WTC11 (cell line): ENCODE measurements around the gene DYSF.

Experiments used
- MYBL2 ChIP-seq: sonication (generic); formaldehyde crosslinking; IDR thresholded peaks from 2 replicates; pipeline ENCODE4 v1.8.1; 2023; ENCODE audit warnings: mild to moderate bottlenecking, moderate library complexity, missing genetic modification reagents
- NFYB ChIP-seq: sonication (generic); formaldehyde crosslinking; conservative IDR thresholded peaks from 2 replicates; pipeline ENCODE4 v1.8.0; 2022; ENCODE audit warnings: low read depth, missing genetic modification reagents
- SP1 ChIP-seq: sonication (generic); formaldehyde crosslinking; conservative IDR thresholded peaks from 2 replicates; pipeline ENCODE4 v1.8.1; 2022; ENCODE audit warnings: missing genetic modification reagents
- TF ChIP-seq, protein P1 (sequence below): fragments of 200-600 bp; IDR thresholded peaks from 2 replicates; pipeline ENCODE4 v1.8.0; 2022; ENCODE audit warnings: antibody characterized with exemption
- TF ChIP-seq, protein P2 (sequence below): sonication (generic); formaldehyde crosslinking; IDR thresholded peaks from 2 replicates; pipeline ENCODE4 v1.8.1; 2022; ENCODE audit warnings: low read depth, missing genetic modification reagents, borderline replicate concordance
- TF ChIP-seq, protein P3 (sequence below): sonication (generic); formaldehyde crosslinking; IDR thresholded peaks from 2 replicates; pipeline ENCODE4 v1.8.1; 2022; ENCODE audit warnings: low read depth, mild to moderate bottlenecking, moderate library complexity, missing genetic modification reagents, borderline replicate concordance
- TF ChIP-seq, protein P4 (sequence below): fragments of 250-450 bp; sonication (Bioruptor Pico); conservative IDR thresholded peaks from 2 replicates; pipeline ENCODE4 v1.9.0; 2021; ENCODE audit warnings: mild to moderate bottlenecking

DNA sequence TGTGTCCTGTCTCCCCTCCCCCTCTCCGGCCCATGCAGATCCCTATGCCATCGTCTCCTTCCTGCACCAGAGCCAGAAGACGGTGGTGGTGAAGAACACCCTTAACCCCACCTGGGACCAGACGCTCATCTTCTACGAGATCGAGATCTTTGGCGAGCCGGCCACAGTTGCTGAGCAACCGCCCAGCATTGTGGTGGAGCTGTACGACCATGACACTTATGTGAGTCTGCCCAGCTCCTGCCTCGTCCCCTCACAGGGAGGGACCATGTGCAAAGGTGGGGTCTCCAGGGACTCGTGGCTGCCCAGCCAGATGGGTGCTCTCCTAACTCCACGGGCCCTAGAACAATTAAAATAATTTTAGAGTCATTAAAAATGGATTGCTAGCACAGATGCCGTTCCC lies 145.2 kb downstream of the DYSF start:
- TF ChIP-seq, protein P1, sequence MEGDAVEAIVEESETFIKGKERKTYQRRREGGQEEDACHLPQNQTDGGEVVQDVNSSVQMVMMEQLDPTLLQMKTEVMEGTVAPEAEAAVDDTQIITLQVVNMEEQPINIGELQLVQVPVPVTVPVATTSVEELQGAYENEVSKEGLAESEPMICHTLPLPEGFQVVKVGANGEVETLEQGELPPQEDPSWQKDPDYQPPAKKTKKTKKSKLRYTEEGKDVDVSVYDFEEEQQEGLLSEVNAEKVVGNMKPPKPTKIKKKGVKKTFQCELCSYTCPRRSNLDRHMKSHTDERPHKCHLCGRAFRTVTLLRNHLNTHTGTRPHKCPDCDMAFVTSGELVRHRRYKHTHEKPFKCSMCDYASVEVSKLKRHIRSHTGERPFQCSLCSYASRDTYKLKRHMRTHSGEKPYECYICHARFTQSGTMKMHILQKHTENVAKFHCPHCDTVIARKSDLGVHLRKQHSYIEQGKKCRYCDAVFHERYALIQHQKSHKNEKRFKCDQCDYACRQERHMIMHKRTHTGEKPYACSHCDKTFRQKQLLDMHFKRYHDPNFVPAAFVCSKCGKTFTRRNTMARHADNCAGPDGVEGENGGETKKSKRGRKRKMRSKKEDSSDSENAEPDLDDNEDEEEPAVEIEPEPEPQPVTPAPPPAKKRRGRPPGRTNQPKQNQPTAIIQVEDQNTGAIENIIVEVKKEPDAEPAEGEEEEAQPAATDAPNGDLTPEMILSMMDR: no peak
- TF ChIP-seq, protein P2, sequence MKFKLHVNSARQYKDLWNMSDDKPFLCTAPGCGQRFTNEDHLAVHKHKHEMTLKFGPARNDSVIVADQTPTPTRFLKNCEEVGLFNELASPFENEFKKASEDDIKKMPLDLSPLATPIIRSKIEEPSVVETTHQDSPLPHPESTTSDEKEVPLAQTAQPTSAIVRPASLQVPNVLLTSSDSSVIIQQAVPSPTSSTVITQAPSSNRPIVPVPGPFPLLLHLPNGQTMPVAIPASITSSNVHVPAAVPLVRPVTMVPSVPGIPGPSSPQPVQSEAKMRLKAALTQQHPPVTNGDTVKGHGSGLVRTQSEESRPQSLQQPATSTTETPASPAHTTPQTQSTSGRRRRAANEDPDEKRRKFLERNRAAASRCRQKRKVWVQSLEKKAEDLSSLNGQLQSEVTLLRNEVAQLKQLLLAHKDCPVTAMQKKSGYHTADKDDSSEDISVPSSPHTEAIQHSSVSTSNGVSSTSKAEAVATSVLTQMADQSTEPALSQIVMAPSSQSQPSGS (CRISPR knock-in tag): no peak
- TF ChIP-seq SP1 (CRISPR knock-in tag): no peak
- no peak for TF ChIP-seq NFYB (CRISPR knock-in tag)
- TF ChIP-seq, protein P3, sequence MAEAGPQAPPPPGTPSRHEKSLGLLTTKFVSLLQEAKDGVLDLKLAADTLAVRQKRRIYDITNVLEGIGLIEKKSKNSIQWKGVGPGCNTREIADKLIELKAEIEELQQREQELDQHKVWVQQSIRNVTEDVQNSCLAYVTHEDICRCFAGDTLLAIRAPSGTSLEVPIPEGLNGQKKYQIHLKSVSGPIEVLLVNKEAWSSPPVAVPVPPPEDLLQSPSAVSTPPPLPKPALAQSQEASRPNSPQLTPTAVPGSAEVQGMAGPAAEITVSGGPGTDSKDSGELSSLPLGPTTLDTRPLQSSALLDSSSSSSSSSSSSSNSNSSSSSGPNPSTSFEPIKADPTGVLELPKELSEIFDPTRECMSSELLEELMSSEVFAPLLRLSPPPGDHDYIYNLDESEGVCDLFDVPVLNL (CRISPR knock-in tag): no peak
- TF ChIP-seq MYBL2 (CRISPR knock-in tag): no peak
- TF ChIP-seq, protein P4, sequence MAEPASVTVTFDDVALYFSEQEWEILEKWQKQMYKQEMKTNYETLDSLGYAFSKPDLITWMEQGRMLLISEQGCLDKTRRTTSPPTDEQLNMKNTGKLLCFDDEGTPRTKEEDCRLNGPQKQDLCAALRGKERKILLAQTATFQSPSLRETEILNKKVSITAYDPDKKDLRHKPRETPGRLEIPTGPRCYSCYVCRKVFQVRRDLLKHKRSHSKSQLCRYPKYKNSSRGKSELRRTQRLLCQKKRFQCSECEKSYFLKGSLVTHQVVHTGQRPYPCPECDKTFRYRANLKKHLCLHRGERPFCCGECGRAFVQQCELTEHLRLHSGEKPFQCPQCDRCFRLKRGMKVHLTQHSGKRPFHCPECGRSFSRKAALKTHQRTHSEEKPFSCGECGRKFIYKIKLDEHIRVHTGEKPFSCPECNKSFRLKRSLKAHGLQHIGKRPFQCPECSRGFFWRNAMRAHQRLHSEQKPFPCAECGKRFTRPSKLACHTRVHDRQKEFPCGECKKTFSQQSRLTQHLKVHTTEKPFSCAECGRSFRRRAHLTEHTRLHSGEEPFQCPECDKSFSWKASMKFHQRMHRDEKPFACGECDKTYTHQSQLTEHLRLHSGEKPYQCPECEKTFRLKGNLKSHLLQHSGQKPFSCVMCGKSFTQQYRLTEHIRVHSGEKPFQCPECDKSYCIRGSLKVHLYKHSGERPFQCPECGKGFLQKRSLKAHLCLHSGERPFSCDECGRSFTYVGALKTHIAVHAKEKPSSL (CRISPR knock-in tag): no peak
